ENCODE data around the gene MYH7B. TPM values are rescaled to one million over a fixed set of nuclear protein-coding genes. Genes with fewer than 3 reads are reported as not detected.

MYH7B gene
- total RNA-seq, 2 experiments from 2014 or later = 0.70 to 0.79 TPM

DNA sequence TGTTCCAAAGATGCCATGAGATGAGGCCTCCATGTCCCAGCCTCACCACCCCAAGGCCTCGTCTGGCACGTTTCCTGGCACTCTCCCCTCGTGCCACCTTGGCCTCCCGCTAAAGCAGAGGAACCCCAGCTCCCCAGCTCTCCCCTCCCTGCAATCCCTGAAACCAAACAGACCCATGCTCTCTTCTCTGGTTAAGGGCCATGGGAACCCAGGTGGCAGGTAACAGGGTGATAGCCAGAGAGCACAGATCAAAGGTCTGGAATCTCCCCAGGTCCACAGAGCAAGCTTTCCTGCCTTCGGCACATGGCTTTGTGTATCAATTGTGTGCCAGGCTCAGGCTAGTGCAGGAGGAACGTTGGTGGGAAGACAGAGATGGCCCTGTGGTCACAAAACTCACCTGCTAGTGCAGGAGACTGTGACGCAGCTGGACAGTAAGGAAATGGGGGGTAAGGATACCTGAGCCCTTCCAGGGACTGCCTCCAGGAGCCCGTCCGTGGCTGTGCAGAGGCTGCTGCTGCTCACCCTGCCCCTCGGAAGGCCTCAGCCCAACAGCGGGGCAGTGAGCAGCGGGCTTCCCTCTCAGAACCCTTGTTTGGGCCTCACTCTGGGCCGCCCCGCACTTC is 39.0 kb downstream of the MYH7B start:
- Histone ChIP-seq H3K9me3 (ENCODE audit: low read length) (no peaks in the 10 kb centered on the region), H3K4me3 (ENCODE audit: low read depth, low read length, poor library complexity, severe bottlenecking) (no peak overlapping the region), H3K27ac (ENCODE audit: low read depth, low read length, poor library complexity, severe bottlenecking) (no peak overlapping the region), H3K9me2 (ENCODE audit: insufficient read depth, low read length) (no peaks in the 10 kb centered on the region), H4K20me1 (ENCODE audit: insufficient read depth, low read length) (no peaks in the 10 kb centered on the region), H3K4me1 (ENCODE audit: insufficient read depth, low read length, poor library complexity, severe bottlenecking) (no peaks in the 10 kb centered on the region), H3K79me2 (ENCODE audit: insufficient read depth, low read depth, low read length) (no peaks in the 10 kb centered on the region), H3K4me2 (ENCODE audit: low read length) (no peak overlapping the region), H2AFZ (ENCODE audit: low read length) (no peak overlapping the region), H3K36me3 (ENCODE audit: insufficient read depth, low read length) (peaks cover 19% of the 10 kb centered on the region)
- POLR2A ChIA-PET = interaction anchor here (0.5 to 0.6 kb wide), 2 partner anchors 161 to 552 kb away, joined by 3 to 4 read pairs; no protein-coding TSS in a partner anchor
- DNase-seq (ENCODE audit: low spot score) = no peak
- no TSS peak for BruUV-seq (replicated peaks)
- intact Hi-C loops (cut with micrococcal nuclease; ENCODE audit: unreplicated experiment) = no loop called here
- CTCF ChIA-PET (ENCODE audit: unreplicated experiment) = no interaction called here
- no peak for TF ChIP-seq EZH2phosphoT487 (IDR thresholded peaks at IDR 0.05; ENCODE audit: borderline replicate concordance, low read depth, low read length)
- TF ChIP-seq, protein P1, sequence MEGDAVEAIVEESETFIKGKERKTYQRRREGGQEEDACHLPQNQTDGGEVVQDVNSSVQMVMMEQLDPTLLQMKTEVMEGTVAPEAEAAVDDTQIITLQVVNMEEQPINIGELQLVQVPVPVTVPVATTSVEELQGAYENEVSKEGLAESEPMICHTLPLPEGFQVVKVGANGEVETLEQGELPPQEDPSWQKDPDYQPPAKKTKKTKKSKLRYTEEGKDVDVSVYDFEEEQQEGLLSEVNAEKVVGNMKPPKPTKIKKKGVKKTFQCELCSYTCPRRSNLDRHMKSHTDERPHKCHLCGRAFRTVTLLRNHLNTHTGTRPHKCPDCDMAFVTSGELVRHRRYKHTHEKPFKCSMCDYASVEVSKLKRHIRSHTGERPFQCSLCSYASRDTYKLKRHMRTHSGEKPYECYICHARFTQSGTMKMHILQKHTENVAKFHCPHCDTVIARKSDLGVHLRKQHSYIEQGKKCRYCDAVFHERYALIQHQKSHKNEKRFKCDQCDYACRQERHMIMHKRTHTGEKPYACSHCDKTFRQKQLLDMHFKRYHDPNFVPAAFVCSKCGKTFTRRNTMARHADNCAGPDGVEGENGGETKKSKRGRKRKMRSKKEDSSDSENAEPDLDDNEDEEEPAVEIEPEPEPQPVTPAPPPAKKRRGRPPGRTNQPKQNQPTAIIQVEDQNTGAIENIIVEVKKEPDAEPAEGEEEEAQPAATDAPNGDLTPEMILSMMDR (conservative IDR thresholded peaks at IDR 0.05; ENCODE audit: low read length) = no peak

DNA sequence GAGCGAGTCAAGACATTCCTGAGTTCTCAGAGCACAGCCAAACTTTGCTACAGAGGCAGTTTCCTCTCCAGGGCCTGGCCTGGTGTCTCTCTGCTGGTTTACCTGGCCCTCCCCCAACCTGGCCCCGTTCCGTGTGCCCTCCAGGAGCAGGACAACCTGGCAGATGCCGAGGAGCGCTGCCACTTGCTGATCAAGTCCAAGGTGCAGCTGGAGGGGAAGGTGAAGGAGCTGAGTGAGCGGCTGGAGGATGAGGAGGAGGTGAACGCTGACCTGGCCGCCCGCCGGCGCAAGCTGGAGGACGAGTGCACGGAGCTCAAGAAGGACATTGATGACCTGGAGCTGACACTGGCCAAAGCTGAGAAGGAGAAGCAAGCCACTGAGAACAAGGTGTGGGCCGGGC is 39.5 kb downstream of the MYH7B start:
- H3K36me3 ChIP-seq (ENCODE audit: insufficient read depth, low read length) = peaks cover 19% of the 10 kb centered on the region
- no peak overlapping the region for H3K27ac ChIP-seq (ENCODE audit: low read depth, low read length, poor library complexity, severe bottlenecking)
- no peak overlapping the region for H3K4me3 ChIP-seq (ENCODE audit: low read depth, low read length, poor library complexity, severe bottlenecking)
- ChIA-PET CTCF (ENCODE audit: unreplicated experiment) (no interaction called here), POLR2A (interaction anchor here (0.6 kb wide), 1 partner anchor 552 kb away, joined by 3 read pairs; no protein-coding TSS in a partner anchor)
- no peaks in the 10 kb centered on the region for H3K79me2 ChIP-seq (ENCODE audit: insufficient read depth, low read depth, low read length)
- TF ChIP-seq, protein P1 (conservative IDR thresholded peaks at IDR 0.05; ENCODE audit: low read length) = no peak
- no peak for TF ChIP-seq EZH2phosphoT487 (IDR thresholded peaks at IDR 0.05; ENCODE audit: borderline replicate concordance, low read depth, low read length)
- H3K9me2 ChIP-seq (ENCODE audit: insufficient read depth, low read length) = no peaks in the 10 kb centered on the region
- DNase-seq (ENCODE audit: low spot score) = no peak
- H4K20me1 ChIP-seq (ENCODE audit: insufficient read depth, low read length) = no peaks in the 10 kb centered on the region
- H3K4me1 ChIP-seq (ENCODE audit: insufficient read depth, low read length, poor library complexity, severe bottlenecking) = no peaks in the 10 kb centered on the region
- intact Hi-C loops (cut with micrococcal nuclease; ENCODE audit: unreplicated experiment) = no loop called here
- H3K9me3 ChIP-seq (ENCODE audit: low read length) = no peaks in the 10 kb centered on the region
- no peak overlapping the region for H2AFZ ChIP-seq (ENCODE audit: low read length)
- BruUV-seq (replicated peaks) = no TSS peak
- H3K4me2 ChIP-seq (ENCODE audit: low read length) = no peak overlapping the region

DNA sequence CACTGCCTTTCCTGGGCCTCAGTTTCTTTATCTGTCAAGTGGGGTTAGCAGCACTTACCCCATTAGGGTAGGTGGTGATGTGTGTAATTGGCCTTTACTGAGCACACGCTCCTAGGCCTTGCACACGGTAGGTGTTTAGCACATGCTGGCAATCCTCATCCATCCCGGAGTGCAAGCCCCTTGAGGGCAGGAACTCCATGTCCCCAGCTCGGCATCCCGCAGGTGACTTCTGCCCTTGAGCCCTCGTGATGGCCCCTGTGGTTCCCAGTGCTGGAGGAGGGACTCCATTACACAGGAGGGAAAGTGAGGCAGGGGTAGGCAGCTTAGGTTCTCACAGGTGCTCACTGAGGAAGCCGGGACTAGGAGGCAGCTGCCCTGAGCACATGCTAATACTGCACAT is 40.0 kb downstream of the MYH7B start:
- no peak overlapping the region for H3K4me2 ChIP-seq (ENCODE audit: low read length)
- no peaks in the 10 kb centered on the region for H3K9me3 ChIP-seq (ENCODE audit: low read length)
- POLR2A ChIA-PET = interaction anchor here (0.6 kb wide), 1 partner anchor 553 kb away, joined by 3 read pairs; no protein-coding TSS in a partner anchor
- no peaks in the 10 kb centered on the region for H3K79me2 ChIP-seq (ENCODE audit: insufficient read depth, low read depth, low read length)
- intact Hi-C loops (cut with micrococcal nuclease; ENCODE audit: unreplicated experiment) = no loop called here
- peaks cover 19% of the 10 kb centered on the region for H3K36me3 ChIP-seq (ENCODE audit: insufficient read depth, low read length)
- no peak for DNase-seq (ENCODE audit: low spot score)
- no peaks in the 10 kb centered on the region for H4K20me1 ChIP-seq (ENCODE audit: insufficient read depth, low read length)
- peaks cover 4% of the 10 kb centered on the region for H3K4me1 ChIP-seq (ENCODE audit: insufficient read depth, low read length, poor library complexity, severe bottlenecking)
- H3K27ac ChIP-seq (ENCODE audit: low read depth, low read length, poor library complexity, severe bottlenecking) = no peak overlapping the region
- CTCF ChIA-PET (ENCODE audit: unreplicated experiment) = no interaction called here
- H3K9me2 ChIP-seq (ENCODE audit: insufficient read depth, low read length) = no peaks in the 10 kb centered on the region
- TF ChIP-seq EZH2phosphoT487 (IDR thresholded peaks at IDR 0.05; ENCODE audit: borderline replicate concordance, low read depth, low read length) = no peak
- TF ChIP-seq, protein P1 (conservative IDR thresholded peaks at IDR 0.05; ENCODE audit: low read length) = no peak
- BruUV-seq (replicated peaks) = no TSS peak
- no peak overlapping the region for H3K4me3 ChIP-seq (ENCODE audit: low read depth, low read length, poor library complexity, severe bottlenecking)
- no peak overlapping the region for H2AFZ ChIP-seq (ENCODE audit: low read length)
